Activated T-cell treated with anti-CD3 and anti-CD28 coated beads, Interleukin-2, amount 50 U/mL, for 72 hours (primary cell): ENCODE data around the gene TBC1D30. TPM values are rescaled to one million over a fixed set of nuclear protein-coding genes. Genes with fewer than 3 reads are reported as not detected.

Experiments used
- ATAC-seq, 2 donors: fragments of 150-1000 bp; cut with Tn5 transposase; replicated peaks in 1 of 2; 2 replicates each; pipeline ENCODE4 v1.10.0; 2021; ENCODE audit warnings: moderate library complexity in 2 of 2, mild to moderate bottlenecking in 1 of 2
- DNase-seq, 2 donors: peaks; one replicate each; pipeline ENCODE4 v3.0.0; 2021 to 2022; ENCODE audit warnings: mixed read lengths in 1 of 2
- H3K27ac Mint-ChIP-seq: one replicate; pipeline ENCODE4 v1.8.0; 2022; ENCODE audit warnings: mild to moderate bottlenecking, moderate library complexity, mixed read lengths
- H3K27me3 Mint-ChIP-seq: one replicate; pipeline ENCODE4 v1.8.0; 2022; ENCODE audit warnings: low read depth, mixed read lengths
- H3K36me3 Mint-ChIP-seq, 2 donors: one replicate each; pipeline ENCODE4 v1.8.0; 2022; ENCODE audit warnings: mixed read lengths in 2 of 2, mild to moderate bottlenecking in 1 of 2; ENCODE audit not compliant: insufficient read depth in 2 of 2
- H3K4me1 Mint-ChIP-seq: one replicate; pipeline ENCODE4 v1.8.0; 2022; ENCODE audit warnings: low read depth, mixed read lengths
- H3K4me3 Mint-ChIP-seq, 2 donors: one replicate each; pipeline ENCODE4 v1.8.0; 2022; ENCODE audit warnings: mild to moderate bottlenecking in 2 of 2, mixed read lengths in 2 of 2, moderate library complexity in 2 of 2
- H3K9me3 Mint-ChIP-seq, 2 donors: one replicate each; pipeline ENCODE4 v1.8.0; 2022; ENCODE audit warnings: mixed read lengths in 2 of 2
- total RNA-seq, 2 donors: library from RNA; stranded (reverse); gene quantifications; one replicate each; pipeline ENCODE4 v1.2.3, GENCODE V29; 2022

TBC1D30 gene
- total RNA-seq, 2 donors from 2014 or later: 0.14 to 0.94 TPM

DNA sequence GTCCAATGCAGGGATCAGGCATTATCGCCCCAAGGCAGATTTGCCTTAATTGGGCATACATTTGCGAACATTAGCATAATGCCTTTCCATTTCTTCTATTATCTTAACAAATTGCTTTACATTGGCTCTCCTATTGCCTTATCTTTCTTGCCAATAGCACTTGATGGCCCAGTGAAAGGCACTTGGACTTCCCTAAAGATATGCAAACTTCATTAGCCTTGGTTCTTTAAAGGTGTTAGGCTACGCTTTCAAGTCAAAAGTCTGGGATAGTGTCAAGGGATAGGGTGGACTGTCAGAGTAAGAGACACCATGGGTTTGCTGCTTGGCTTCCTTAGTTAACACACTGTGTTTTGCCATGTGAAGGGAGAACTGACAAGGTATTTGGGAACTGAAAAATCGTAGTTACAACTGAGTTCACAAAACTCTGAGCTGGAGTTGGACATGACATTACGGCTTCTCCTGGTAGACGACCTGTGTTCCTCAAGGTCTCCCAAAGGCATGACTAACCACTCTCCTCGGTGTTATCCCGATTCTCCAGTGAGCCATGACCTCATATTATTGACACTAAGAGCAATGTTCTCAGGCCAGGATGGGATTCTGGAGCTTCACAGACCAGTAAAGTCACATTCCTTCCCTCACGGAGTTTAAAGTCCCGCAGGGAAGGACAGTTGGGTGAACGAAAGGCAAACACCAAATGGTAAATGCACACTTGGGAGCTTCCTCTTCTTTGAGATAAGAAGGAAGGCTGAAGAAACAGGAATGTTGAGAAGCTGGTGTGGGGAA, 65.2 kb downstream of the TBC1D30 start:
- DNase-seq (no peak), ATAC-seq (no peak)
- H3K27me3 Mint-ChIP-seq: peaks cover 32% of the 10 kb centered on the region
- no peak overlapping the region for H3K27ac Mint-ChIP-seq
- H3K36me3 Mint-ChIP-seq: no peaks in the 10 kb centered on the region
- no peak overlapping the region for H3K4me3 Mint-ChIP-seq
- no peaks in the 10 kb centered on the region for H3K9me3 Mint-ChIP-seq
- peaks cover 9% of the 10 kb centered on the region for H3K4me1 Mint-ChIP-seq

DNA sequence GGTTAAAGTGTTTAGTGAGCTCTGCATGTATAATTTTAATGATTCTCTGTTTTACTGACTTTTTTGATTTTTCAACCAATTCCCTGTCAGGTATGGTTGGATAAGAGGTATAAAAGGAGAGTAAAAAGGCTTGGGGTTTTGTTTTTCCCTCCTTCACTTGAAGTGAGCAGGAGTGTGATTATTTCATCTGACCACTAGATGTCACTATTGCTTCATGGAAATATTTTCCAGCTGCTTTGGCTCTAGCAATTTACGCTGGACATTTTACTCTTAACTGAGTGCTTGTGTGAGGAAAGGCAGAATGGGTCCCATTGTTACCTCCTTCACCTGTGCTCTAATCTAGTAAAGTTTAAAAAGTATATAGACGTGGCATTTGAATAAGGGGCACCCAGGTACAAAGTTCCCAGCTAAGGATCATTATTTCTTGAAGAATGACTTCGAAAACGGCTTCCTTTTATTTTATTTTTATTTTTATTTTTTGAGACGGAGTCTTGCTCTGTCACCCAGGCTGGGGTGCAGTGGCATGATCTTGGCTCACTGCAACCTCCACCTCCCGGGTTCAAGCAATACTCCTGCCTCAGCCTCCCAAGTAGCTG, 66.5 kb downstream of the TBC1D30 start:
- H3K27me3 Mint-ChIP-seq: peaks cover 32% of the 10 kb centered on the region
- H3K4me3 Mint-ChIP-seq: no peak overlapping the region
- no peaks in the 10 kb centered on the region for H3K9me3 Mint-ChIP-seq
- H3K27ac Mint-ChIP-seq: no peak overlapping the region
- DNase-seq (peak in 1 of 2 donors; percentile 17), ATAC-seq (peak; percentile 39 to 51)
- peaks cover 4% of the 10 kb centered on the region for H3K4me1 Mint-ChIP-seq
- no peaks in the 10 kb centered on the region for H3K36me3 Mint-ChIP-seq

GRCh38 chr12:64891629-64892028, 67.2 kb downstream of the TBC1D30 start:
- no peaks in the 10 kb centered on the region for H3K9me3 Mint-ChIP-seq
- DNase-seq (no peak), ATAC-seq (no peak)
- no peak overlapping the region for H3K27ac Mint-ChIP-seq
- H3K27me3 Mint-ChIP-seq: peaks cover 32% of the 10 kb centered on the region
- H3K4me1 Mint-ChIP-seq: no peaks in the 10 kb centered on the region
- H3K36me3 Mint-ChIP-seq: no peaks in the 10 kb centered on the region
- no peak overlapping the region for H3K4me3 Mint-ChIP-seq

- H3K9me3 Mint-ChIP-seq: no peaks in the 10 kb centered on the region
- ATAC-seq: no peak
- no peak for DNase-seq
- peaks cover 32% of the 10 kb centered on the region for H3K27me3 Mint-ChIP-seq
- no peaks in the 10 kb centered on the region for H3K36me3 Mint-ChIP-seq
- H3K27ac Mint-ChIP-seq: no peak overlapping the region
- no peak overlapping the region for H3K4me3 Mint-ChIP-seq
- H3K4me1 Mint-ChIP-seq: no peaks in the 10 kb centered on the region
These were observed 68.1 kb downstream of the TBC1D30 start for GRCh38 chr12:64892561-64892960.

GRCh38 chr12:64893961-64894360, 69.5 kb downstream of the TBC1D30 start:
- H3K27ac Mint-ChIP-seq: no peak overlapping the region
- peaks cover 27% of the 10 kb centered on the region for H3K27me3 Mint-ChIP-seq
- ATAC-seq: peak in 1 of 2 donors; percentile 64
- H3K4me3 Mint-ChIP-seq: no peak overlapping the region
- DNase-seq: no peak
- H3K4me1 Mint-ChIP-seq: no peaks in the 10 kb centered on the region
- no peaks in the 10 kb centered on the region for H3K9me3 Mint-ChIP-seq
- H3K36me3 Mint-ChIP-seq: no peaks in the 10 kb centered on the region

DNA sequence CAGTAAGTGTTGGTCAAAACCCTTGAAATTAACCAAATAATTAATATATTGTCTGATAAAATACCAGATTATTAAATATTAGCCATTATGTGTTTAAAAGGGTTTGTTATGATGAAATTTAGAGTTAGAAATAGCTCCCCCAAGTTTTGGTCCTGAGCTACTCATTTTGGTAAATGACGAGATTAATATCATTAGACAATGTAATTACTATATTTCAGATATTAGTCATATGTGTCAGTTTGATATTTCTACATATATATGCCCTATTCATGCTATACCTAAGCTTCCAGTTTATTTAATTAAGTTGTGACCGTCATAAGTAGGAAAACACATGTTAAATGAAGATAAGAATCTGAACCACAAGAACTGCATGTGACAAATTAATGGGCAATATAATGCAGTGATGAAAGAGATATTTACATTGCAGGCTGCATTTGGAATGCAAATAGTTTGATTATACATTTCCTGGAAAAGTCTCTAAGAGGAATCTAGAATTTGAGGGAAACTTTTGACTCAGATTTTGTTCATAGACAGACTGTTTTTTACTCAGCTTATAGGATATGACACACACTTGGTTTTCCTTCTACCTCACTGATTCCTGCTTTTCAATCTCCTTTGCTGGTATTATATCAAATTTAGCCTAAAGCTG, 70.5 kb downstream of the TBC1D30 start:
- no peaks in the 10 kb centered on the region for H3K36me3 Mint-ChIP-seq
- peak in 1 of 2 donors; percentile 48 for ATAC-seq

DNA sequence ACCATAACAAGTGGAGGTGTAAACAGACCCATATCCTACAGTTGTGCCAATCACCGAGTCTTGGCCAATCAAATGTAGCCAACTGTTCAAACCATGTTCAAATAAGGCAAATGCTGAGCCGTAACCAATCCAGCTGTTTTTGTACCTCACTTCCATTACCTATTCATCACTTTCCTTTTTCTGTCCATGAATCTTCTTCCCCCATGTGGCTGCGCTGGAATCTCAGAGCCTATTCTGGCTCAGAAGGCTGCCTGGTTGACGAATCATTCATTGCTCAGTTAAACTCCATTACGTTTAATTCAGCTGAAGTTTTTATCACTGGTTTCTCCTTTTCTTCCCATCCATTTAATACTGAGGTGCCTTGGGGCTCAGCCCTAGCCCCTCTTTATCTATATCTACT, 71.1 kb downstream of the TBC1D30 start:
- ATAC-seq (no peak), DNase-seq (no peak)
- Mint-ChIP-seq H3K27ac (no peak overlapping the region), H3K4me1 (no peaks in the 10 kb centered on the region), H3K9me3 (no peaks in the 10 kb centered on the region), H3K27me3 (peaks cover 13% of the 10 kb centered on the region), H3K36me3 (no peaks in the 10 kb centered on the region), H3K4me3 (no peak overlapping the region)

More for the DNA sequence above, 70.5 kb downstream of the TBC1D30 start:
- Mint-ChIP-seq H3K27me3 (peaks cover 18% of the 10 kb centered on the region), H3K4me1 (no peaks in the 10 kb centered on the region), H3K27ac (no peak overlapping the region), H3K9me3 (no peaks in the 10 kb centered on the region), H3K4me3 (no peak overlapping the region)
- no peak for DNase-seq

- Mint-ChIP-seq H3K9me3 (no peaks in the 10 kb centered on the region), H3K27me3 (peaks cover 7% of the 10 kb centered on the region), H3K4me3 (no peak overlapping the region), H3K36me3 (no peaks in the 10 kb centered on the region), H3K27ac (no peak overlapping the region), H3K4me1 (no peaks in the 10 kb centered on the region)
- DNase-seq: no peak
- ATAC-seq: no peak
These were observed 76.1 kb downstream of the TBC1D30 start for GRCh38 chr12:64900540-64900939.

DNA sequence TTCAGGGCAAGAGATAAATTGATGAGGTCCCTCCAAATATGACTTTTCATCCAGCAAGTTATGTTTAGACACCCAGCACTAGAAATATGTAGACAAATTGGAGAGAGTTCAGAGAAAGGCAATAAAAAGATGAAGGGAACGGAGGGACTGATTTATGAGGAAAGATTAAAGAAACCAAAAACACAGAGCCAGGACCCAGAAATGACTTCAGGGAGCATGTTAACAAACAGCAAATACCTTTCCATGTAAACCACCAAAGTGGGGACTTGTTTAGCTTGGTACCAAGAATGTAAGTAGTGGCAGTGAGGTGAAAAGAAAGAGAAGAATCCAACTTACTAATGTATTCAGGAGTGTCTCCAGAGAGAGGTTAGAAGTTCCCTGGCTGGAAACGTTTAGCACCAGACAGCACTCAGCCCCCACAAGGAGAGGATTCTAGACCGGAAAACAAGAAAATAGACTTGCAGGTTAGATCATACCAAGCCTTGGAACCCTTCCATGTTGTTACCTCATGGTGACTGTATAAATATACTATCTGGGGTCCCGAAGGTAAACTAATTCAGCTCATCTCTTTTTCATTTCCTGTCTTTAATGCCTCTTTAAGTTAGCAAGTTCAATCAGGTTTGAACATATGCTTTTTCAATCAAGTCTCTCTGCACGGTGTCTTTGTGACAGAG, 79.2 kb downstream of the TBC1D30 start:
- Mint-ChIP-seq H3K27ac (no peak overlapping the region), H3K27me3 (peaks cover 10% of the 10 kb centered on the region), H3K36me3 (no peaks in the 10 kb centered on the region), H3K4me1 (no peaks in the 10 kb centered on the region), H3K4me3 (no peak overlapping the region), H3K9me3 (no peaks in the 10 kb centered on the region)
- DNase-seq (no peak), ATAC-seq (no peak)

GRCh38 chr12:64907097-64907496, 82.7 kb downstream of the TBC1D30 start:
- Mint-ChIP-seq H3K4me1 (no peaks in the 10 kb centered on the region), H3K9me3 (no peaks in the 10 kb centered on the region), H3K4me3 (no peak overlapping the region), H3K36me3 (no peaks in the 10 kb centered on the region), H3K27me3 (peaks cover 19% of the 10 kb centered on the region), H3K27ac (no peak overlapping the region)
- DNase-seq (no peak), ATAC-seq (no peak)

- Mint-ChIP-seq H3K4me1 (no peaks in the 10 kb centered on the region), H3K4me3 (no peak overlapping the region), H3K36me3 (no peaks in the 10 kb centered on the region), H3K27me3 (peaks cover 18% of the 10 kb centered on the region), H3K9me3 (no peaks in the 10 kb centered on the region), H3K27ac (no peak overlapping the region)
- no peak for DNase-seq
- ATAC-seq: no peak
These were observed 84.7 kb downstream of the TBC1D30 start for GRCh38 chr12:64909124-64909523.

DNA sequence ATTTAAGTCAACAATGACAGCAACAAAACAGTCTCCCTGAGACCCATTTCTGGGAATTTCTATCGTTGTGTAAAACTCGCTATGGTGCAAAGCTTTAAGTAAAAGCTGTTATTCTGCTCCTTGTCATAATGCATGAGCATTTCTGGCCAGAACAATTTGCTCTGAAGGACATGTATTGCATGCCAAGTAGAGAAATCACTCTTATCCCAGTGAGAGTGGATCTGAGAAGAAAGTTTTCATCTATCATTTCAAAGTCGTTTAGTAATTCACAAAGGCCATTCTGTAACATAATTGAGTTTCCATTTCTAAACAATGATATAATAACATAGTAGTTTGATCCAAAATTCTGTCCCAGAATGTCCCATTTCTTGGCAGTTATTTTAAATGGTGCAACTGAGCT, 86.6 kb downstream of the TBC1D30 start:
- Mint-ChIP-seq H3K4me3 (no peak overlapping the region), H3K4me1 (no peaks in the 10 kb centered on the region), H3K9me3 (no peaks in the 10 kb centered on the region), H3K36me3 (no peaks in the 10 kb centered on the region), H3K27me3 (peaks cover 23% of the 10 kb centered on the region), H3K27ac (no peak overlapping the region)
- ATAC-seq: no peak
- DNase-seq: no peak

DNA sequence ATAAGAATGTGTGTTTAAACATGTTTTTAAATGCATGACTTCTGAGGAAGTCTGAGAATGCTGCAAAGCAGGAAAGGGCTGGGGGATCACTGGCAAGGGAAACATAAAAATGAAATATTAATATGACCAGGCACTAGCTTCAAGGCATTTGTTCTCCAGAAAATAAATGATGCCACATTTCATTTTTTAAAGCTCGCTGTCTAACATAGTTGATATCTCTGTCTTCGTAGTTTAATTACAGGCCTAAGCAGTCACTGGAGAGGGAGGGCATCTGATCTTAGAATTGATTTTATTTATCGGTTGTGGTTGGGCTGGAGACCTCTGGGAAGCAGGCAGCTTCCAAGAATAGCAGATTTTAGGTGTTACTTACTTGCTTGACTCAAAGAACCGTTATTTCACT, 87.5 kb downstream of the TBC1D30 start:
- H3K27ac Mint-ChIP-seq: no peak overlapping the region
- H3K9me3 Mint-ChIP-seq: no peaks in the 10 kb centered on the region
- no peak for ATAC-seq
- H3K36me3 Mint-ChIP-seq: no peaks in the 10 kb centered on the region
- H3K4me1 Mint-ChIP-seq: no peaks in the 10 kb centered on the region
- no peak for DNase-seq
- H3K27me3 Mint-ChIP-seq: peaks cover 23% of the 10 kb centered on the region
- no peak overlapping the region for H3K4me3 Mint-ChIP-seq
